SHP77 treated with DMSO at 0.1 percent for 48 hours (cell line): ENCODE measurements around the gene CASQ2.

Source experiments
- DNase-seq: peaks from one replicate; lab custom pipeline; 2025; lab: John Stamatoyannopoulos, UW

The CASQ2 gene

DNA sequence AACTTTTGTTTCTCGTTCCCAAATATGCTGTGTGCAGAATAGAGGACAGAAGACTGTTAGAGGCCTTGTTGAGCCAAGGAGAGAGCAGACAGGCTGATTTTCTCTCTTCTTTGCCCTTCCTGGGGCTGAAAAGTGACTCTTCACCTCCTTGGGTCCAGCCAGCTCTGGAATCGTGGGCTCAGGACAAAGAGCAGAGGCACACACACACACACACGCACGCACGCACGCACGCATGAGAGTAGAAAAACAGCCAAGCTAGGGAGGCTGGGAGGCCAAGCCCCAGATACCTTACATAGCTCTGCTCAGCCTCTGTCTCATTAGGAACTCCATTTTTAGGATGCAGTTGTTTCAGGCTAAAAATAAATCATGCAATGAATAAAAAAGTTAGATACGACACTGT is at the start of gene CASQ2:
TSS of gene CASQ2 (minus strand) at position 166 of the 400 bp plus-strand sequence. CDS start 173 bp downstream, outside the sequence.
- no peak for DNase-seq

DNA sequence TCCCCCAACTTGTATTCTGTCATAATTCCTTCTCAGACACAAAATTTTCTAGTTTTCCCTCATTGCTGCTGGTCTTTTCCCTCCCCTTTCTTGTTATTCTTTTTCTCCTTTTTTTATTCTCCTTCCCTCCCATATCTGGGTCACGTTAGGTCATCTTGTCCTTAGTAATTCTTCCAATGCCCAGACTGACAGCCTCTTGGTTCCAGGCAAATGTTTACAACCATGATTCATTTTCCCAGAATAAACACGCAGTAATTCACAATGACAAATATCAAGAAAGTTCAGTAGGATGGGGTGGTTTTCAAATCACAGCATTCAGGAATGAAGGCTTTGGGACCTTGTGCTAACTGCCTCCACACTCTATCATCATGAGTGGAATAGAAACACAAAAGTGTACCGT is 47.2 kb upstream of the CASQ2 start:
- no peak for DNase-seq

DNA sequence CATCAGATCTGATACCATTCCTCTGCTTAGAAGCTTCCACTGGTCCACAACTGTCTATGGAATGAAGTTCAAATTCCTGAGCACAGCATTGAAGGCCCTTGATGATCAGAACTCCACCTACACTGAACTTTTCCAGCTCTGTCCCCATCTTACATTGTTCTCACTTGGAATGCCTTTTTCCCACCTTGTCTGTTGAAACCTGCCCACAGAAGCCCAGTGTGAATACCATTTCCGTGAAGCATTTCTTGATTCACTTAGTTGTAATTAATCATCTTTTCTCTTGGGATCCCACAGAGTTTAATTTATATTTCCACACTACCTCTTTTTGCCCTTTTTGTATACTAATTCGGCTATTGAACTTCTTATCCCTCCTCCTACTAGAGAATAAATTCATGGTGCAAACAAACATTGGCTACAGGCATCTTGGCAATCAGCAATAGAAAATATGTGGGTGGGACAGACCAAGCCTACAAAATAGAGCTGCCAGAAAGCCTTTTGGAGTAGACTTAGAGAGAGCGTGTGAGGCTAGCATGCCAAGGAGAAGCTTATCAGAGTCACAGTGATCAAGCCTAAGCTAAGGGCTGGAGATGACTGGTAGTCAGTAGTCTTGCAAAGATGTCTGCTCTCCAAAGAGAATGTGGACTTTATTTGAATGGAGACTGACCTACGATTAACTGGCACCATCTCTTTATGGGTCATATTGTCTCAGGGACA is 46.3 kb upstream of the CASQ2 start:
- DNase-seq: no peak

DNA sequence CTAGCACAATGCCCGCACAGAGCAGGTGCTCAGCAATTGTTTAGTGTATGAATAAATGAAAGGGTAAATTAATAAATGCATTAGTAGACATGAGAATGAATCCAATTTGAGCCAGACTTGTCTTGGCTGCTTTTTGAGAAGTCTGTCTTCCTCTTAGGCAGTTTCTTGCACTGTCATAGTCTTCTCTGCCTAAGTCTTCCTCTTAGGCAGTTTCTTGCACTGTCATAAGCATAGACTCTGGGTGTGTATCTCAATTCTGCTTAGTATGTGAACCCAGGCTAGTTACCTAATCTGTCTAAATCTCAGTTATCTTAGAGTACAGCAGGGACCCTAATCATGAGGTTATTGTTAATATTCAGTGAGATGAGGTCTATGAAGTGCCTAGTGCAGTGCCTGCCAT is 45.2 kb upstream of the CASQ2 start:
- no peak for DNase-seq

DNA sequence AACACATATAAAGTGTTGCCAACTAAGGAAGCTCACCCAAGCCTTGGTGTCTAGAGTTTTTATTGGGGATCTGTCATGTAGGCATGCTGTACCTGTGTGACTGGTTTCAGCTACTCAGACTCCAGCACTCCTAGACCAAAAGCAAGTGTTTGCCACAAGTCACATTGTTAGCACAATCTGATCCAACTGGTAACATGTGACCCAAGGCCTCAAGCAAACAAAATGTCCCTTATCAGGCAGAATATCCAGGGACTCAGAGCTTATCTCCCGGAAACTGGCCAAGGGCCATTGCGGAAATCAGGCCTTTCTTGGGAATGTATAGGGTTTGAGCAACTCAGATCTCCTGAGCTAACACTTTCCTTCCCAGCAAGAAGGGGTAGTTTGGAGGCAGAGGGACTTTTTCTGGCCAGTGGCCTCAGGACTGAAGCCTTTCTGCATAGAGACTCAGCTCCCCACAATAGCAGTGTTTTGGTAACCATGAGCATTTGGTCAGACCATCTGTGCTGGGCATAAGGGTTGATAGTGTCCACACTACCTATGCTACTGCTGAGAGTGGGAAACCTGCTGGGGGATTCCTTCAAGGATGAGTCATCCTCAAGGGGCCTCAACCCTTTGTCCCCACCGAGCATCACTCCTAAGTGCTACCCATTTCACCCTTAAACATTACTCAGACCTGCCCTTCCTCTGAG is 42.8 kb upstream of the CASQ2 start:
- no peak for DNase-seq

DNA sequence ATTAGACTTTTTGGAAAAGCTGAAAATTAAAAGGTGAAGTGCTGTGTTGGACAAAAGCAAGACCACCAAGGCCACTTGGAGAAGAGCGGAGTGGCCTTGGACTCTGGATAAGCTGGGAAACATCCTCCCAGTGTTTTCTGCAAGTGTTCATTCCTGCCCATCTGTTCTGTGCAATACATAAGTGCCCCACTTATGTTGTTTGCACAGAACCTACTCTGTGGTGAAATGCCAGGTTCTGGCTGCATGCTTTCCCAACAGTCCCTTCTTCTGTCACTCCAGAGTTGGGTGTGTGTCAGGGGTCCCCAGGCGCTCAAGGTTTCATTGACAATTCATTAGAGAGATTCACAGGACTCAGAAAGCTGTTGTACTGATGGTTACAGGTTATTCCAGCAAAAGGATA is 42.1 kb upstream of the CASQ2 start:
- peak; percentile 4 for DNase-seq

DNA sequence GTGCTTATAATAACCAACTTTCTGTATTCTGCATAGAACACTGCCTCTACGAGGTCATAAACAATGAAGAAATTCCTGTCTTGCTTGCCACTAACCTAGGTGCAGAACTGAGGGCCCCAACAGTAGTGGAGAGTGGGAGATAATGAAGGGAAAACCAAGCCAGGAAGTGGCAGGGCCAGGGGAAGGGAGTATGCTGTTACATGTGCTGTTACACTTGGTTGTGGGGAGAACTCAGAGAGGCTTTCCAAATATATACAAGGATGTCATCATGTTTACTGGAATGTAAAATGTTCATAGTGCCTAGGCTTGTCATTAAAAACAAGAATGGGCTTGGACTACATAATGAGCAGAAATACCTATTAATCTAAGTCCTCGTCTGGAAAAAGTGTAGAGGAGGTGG is 41.3 kb upstream of the CASQ2 start:
- DNase-seq: no peak

DNA sequence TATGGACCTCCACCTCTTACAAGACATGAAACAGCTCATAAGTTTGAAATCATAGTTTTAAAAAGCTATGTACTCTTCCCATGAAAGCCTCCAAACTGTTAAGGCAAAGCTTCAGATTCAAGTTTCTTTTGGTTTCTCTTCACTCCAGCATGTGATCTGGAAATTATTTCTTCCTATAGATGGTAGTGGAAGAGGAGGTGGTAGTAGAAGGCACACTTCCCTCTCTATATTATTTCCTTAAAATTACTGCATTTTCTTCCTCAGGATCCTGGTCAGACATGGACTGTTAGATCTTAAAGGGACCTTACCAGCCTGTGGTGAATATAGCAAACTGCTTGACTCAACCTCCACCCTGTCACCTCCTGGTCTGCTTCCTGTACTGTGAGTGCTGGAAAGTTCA is 40.6 kb upstream of the CASQ2 start:
- no peak for DNase-seq

DNA sequence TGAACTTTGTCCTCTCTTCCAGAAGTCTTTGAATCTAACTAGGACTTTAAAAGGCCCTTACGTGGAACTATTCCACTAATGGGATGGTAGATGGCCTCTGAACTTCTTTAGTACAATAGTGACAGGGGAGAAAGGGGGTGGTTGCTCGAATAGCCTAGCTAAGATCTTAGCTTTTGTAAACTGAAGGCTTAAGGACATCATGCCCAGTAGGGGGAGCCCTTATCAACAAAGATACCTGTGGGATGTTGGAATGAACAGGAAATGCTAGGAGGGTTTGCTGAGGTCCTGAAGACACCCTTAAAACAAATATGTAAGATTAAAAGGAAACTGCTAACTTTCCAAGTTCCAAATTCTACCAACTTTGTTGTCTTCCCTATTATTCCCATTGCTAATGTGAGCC is 39.2 kb upstream of the CASQ2 start:
- peak; percentile 32 for DNase-seq

DNA sequence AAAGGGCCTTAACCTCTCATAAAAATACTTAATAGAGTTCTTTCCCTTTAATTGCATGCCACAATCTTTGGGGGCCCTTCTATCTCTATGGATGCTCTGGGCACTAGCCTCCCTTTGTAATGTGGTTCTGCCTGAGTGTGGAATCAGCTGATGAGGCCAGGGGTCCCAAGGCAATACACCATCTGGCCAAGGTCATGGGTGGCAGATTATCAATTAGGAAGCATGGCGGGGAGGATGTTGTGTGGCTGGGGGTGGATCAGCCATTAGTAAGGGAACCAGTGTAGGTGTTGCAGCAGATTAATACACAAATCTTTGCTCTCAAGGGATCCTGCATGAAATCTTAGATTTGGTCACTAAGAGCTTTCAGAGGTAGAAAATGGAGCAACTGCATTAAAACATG is 37.1 kb upstream of the CASQ2 start:
- DNase-seq: no peak

DNA sequence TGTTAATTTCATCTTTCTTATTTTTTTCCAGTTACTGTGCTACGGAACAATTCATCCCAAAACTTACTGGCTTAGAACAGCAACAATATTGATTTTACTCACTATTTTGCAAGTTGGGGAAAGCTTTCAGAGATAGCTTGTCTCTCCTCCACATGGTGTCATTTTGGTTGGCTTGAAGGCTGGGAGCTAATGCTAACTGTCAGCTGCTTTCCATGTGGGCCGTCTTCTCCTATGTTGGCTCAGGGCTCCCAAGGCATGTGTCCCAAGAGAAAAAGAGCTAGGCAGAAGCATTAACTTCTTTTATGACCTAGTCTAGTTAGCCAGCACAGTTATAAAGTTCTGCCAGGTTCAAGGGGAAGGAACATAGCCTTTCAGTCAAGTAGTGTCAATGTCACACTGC is 33.9 kb upstream of the CASQ2 start:
- no peak for DNase-seq

DNA sequence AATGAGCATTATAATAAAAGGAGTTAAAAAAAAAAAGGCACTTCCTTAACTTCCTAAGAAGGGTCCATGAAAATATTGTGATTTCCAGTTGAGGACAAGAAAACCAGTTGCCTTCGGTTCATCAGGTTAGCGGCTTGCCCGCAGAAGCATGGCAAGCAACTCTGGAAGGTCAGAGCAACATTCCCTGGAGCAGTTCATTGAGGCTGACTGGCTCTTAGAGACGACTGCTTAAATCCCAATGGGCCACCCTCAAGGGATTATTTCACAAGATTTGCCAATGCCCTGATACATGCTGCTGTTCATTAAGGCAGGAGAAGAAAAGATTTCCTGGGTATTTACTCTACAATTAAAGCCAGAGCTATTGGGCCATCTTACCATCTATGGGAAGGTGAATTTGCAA is 29.0 kb upstream of the CASQ2 start:
- no peak for DNase-seq

DNA sequence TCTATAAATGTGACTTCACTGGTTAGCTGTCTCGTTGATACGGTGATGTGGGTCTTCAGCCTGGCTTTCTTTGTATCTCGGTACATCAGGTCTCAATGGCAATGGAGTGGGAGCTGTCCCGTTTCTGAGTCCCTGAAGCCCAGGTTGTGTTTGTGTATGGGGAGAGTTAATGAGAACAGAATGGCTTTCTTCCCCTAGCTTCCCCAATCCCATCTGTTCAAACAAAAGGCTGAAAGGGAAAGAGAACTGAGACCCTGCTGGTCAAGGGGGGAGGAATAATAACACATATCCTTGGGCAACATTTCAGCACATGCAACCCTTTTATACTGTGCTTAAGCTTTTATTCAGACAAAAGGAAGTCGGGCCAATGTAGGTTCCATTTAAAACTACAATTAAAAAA is 28.4 kb upstream of the CASQ2 start:
- no peak for DNase-seq

DNA sequence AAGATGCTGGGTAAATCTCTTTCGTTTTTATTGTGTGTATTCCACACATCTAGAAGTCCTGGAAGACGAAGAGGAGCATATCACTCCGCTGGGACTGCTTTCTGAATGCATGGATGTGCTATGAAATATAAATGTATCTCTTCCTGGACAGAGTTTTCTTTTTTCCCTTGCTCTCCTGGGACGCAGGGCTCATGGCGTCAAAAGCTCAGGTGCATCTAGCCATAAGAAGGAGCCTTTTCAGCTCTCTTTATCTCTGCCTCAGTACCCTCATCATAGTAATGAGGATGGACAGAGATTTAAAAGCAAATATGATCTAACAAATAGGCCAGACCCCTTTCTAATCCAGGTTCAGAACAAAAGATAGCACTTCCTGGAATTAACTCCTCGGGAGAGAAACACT is 27.5 kb upstream of the CASQ2 start:
- no peak for DNase-seq

DNA sequence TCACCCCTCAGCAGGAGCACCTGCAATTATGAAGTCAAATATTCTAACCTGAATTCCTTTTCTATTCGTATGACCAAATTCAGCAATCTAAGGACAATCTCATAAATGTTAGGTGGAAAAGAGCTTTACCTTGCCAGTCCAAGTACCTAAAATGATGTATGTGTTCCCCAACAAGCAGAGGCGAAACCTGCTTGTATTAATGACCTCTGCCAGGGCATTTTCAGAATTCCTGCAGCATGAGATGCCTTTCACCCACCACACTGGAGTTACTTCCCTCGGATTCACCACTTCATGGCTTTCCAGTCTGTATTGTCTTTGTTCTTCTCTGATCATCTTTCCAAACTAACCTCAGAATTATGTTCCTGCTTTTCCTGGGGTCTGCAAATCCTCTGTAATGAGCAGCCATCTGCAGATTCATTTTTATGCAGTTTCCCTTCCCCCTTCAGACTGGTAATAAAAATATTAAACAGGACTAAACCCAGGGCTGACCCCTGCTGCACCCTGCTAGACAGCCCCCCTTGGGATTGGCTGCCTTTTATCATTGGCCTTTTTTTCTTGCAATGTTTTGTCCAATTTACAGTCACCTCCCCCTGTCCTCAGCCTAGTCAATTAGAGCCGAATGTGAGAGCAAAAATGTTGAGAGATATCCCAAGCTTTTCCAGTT is 26.6 kb upstream of the CASQ2 start:
- DNase-seq: no peak

DNA sequence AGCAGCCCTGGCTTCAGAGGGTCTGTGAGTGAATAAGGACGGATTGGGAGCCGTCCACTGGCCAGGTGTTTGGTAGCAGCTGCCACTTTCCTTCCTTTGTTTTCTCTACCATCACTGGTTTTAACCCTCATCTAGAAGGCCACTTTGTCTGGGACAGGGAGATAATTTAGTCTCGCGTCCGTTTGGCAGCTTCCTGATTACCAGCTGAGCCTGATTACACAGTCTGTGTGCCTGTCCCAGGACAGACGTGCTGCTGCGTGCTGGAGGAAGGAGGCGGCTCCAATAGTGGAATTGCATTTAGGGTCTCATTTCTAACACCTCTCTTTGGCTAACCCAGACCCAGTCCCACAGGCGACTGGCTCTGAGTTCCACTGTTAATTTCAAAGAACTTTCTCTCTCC is 24.6 kb upstream of the CASQ2 start:
- no peak for DNase-seq

DNA sequence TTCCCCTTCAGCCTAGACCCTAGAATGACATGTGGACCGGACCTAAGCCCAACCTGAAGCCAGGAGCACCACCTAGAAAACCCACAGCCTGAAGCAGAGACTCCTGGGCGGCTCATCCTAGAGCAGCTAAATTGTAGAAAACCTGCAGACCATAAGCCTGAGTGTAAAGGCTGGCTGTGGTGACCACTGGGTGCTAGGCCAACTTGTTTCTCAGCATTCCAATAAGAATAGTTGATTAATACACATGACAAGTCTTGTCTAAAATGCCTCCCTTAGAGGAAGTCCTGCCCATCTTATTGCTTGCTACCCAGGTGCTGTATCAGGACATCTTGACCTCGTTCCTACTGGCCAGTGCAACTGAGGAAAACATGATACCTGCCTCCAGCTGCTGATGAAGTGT is 23.3 kb upstream of the CASQ2 start:
- no peak for DNase-seq

DNA sequence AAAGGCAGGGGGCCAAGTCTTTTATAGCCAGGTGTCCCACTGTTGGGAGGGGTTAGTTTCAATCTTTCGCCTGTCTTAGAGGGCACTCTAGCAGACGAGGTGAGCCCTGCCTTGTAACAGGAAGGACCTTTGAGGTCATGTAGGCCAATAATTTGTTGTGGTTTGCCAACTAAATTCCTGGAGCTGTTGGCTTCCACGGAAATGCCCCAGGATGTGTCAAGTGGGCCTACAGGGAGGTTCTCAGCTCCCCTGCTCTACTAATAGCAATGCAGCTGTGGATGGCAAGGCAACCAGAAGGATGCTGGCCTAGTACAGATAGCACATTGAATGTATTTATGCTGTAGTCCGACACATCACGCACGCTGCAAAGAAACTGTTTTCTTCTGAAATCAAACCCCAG is 22.3 kb upstream of the CASQ2 start:
- no peak for DNase-seq

DNA sequence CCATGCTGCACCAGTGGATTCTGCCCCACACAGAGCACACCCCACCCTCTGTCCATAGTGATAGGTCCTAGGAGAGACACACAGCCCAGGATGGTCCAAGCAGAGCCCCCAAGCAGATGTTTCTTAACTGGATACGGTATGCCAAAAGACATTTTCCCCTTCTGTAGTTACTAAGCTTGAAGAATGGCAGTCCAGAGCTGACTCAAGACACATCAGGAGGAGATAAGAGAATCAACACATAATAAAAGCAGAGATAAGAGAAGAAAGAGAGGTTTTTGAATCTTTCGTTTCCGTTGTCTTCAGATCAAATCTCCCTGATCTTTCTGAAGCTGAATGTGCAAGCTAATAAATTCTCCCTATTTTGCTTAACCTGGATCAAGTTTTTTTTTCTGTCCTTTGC is 21.8 kb upstream of the CASQ2 start:
- DNase-seq: no peak

DNA sequence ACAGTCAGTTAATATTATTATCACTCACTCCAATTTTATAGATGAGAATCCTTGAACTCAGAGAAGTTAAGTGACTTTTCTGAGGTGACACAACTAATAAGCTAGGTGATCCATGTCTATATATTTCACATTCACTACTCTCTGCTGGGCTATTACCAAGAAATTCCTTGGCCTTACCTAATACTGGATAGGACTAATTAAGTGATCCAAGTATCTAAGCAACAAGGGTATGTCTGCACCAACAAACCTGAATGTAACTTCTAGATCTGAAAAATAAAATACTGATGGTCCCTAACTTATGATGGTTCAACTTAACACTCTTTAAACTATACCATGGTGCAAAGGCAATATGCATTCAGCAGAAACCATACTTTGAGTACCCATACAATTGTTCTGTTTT is 14.8 kb upstream of the CASQ2 start:
- DNase-seq: no peak

DNA sequence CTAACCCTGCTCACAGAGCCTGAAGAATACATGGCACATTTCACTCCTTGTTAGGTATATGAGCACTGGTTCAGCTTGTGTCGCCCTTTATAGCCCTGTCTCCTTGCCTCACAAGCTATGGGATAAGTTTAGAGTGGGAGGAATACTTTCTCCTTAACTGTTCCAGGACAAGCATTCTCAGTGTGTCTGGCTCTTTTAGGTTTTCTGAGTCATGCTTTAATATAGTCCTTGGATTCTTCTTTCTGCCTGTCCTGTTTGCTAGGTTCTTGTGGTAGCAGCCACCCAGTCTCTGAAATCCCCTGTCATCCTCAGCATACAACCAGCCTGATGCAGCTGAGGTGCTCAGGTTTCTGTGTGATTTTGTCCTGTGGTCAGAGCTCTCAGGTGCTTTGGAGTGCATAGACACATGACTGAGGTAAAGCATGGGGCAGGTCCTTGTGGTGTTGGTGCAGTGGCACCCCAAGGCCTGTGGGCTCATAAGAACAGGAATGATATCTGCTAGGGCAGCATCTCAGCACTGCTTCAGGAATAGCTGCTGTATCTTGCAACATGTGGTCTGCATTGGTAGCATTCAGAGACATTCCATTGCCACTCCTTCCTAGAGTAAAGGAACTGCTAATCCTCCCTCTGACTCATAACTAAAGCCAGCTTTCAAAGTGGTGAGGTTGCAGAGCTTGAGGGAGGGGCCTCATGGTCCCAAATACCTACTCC is 14.2 kb upstream of the CASQ2 start:
- DNase-seq: no peak

DNA sequence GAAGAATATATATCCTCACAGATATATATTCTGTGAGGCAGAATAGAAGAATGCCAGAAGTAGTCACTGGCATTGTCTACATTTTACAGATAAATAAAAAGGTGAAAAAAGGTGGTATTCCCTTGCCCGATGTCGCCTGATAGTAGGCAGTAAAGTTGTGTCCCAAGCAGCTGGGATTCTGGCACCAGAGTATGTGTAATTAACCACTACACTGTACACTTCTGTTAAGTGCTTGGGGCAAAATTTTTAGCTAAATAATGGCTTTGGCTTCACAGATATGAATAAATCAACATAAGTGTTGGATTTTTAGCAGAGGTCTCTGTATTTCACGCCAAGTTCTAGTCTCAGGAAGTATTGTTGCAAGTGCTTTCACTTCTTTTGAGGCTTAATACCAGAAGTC is 13.3 kb upstream of the CASQ2 start:
- no peak for DNase-seq

DNA sequence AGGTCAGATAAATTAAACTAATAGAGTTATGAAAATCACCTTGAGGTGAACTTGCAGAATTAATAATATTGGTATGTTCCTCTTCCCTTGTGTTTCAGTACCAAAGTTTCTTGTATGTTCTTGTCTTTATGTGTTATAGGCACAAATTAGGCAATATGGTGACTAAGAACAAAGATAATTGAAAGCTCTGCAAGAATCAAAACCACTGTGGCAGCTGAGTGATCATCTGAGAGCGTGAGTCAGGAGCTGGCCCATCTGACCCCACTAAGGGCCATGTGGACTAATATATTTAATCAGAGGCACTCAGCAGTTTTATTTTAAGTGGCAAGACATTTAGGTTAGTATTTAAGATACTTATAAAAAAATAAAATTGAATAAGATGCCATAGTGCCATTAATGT is 12.8 kb upstream of the CASQ2 start:
- no peak for DNase-seq
